Measurements from ENCODE around the gene ADARB2.

- TF ChIP-seq EZH2 (IDR thresholded peaks at IDR 0.05; ENCODE audit: low read depth, unreplicated experiment) (no peak), STAT1 (IDR thresholded peaks at IDR 0.05; ENCODE audit: unreplicated experiment) (no peak), POLR2AphosphoS5 (IDR thresholded peaks at IDR 0.05; ENCODE audit: low read depth) (no peak), REST (IDR thresholded peaks at IDR 0.05; ENCODE audit: unreplicated experiment) (no peak), JUNB (IDR thresholded peaks at IDR 0.05; ENCODE audit: unreplicated experiment) (no peak)
- TF ChIP-seq, protein P1, sequence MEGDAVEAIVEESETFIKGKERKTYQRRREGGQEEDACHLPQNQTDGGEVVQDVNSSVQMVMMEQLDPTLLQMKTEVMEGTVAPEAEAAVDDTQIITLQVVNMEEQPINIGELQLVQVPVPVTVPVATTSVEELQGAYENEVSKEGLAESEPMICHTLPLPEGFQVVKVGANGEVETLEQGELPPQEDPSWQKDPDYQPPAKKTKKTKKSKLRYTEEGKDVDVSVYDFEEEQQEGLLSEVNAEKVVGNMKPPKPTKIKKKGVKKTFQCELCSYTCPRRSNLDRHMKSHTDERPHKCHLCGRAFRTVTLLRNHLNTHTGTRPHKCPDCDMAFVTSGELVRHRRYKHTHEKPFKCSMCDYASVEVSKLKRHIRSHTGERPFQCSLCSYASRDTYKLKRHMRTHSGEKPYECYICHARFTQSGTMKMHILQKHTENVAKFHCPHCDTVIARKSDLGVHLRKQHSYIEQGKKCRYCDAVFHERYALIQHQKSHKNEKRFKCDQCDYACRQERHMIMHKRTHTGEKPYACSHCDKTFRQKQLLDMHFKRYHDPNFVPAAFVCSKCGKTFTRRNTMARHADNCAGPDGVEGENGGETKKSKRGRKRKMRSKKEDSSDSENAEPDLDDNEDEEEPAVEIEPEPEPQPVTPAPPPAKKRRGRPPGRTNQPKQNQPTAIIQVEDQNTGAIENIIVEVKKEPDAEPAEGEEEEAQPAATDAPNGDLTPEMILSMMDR (conservative IDR thresholded peaks at IDR 0.05; ENCODE audit: low read depth in 2 of 2), result no peak
Measured at GRCh38 chr10:1708746-1709145, 28.6 kb downstream of the ADARB2 start.
